Skeletal muscle tissue (tissue), 4 donors: ENCODE measurements around the gene CDK6. TPM values are rescaled to one million over a fixed set of nuclear protein-coding genes. Genes with fewer than 3 reads are reported as not detected.
"Not testable (repeated sequence)": the region's sequence is repeated elsewhere in the genome, so short reads cannot be mapped to it uniquely, and the experiment has no call there.

Experiments
- H3K27ac ChIP-seq: one replicate; pipeline ENCODE4 v1.7.0; 2013; ENCODE audit warnings: mild to moderate bottlenecking, low read depth, low read length, inconsistent platforms
- H3K27me3 ChIP-seq, 3 donors: one replicate each; pipeline ENCODE4 v1.7.0; 2013; ENCODE audit warnings: low read length in 3 of 3; ENCODE audit not compliant: control insufficient read depth in 3 of 3, insufficient read depth in 3 of 3
- H3K36me3 ChIP-seq, 3 donors: one replicate each; pipeline ENCODE4 v1.7.0; 2013; ENCODE audit warnings: low read length in 3 of 3; ENCODE audit not compliant: control insufficient read depth in 3 of 3, insufficient read depth in 3 of 3
- H3K4me1 ChIP-seq, 3 donors: one replicate each; pipeline ENCODE4 v1.7.0; 2013; ENCODE audit warnings: low read length in 3 of 3, mild to moderate bottlenecking in 3 of 3; ENCODE audit not compliant: control insufficient read depth in 3 of 3, insufficient read depth in 3 of 3
- H3K4me3 ChIP-seq, 3 donors: one replicate each; pipeline ENCODE4 v1.7.0; 2013; ENCODE audit warnings: low read length in 3 of 3
- H3K9ac ChIP-seq, 3 donors: one replicate each; pipeline ENCODE4 v1.7.0; 2013; ENCODE audit warnings: low read length in 3 of 3, mild to moderate bottlenecking in 3 of 3, moderate library complexity in 2 of 3, low read depth in 1 of 3
- H3K9me3 ChIP-seq, 3 donors: one replicate each; pipeline ENCODE4 v1.7.0; 2013; ENCODE audit warnings: low read length in 3 of 3; ENCODE audit not compliant: control insufficient read depth in 3 of 3
- total RNA-seq: library from RNA; depleted of rRNA; stranded (reverse); fragments of >200 nt; gene quantifications from one replicate; pipeline ENCODE4 v1.2.3, GENCODE V29; 2014
- donor health status: Osteomylitis.

CDK6 gene
- total RNA-seq, result 72.5 TPM

- Histone ChIP-seq H3K27me3 (peaks cover 2 to 32% (median 30%) of the 10 kb centered on the region in 3 donors), H3K27ac (peak within 1 kb of the TSS; percentile 71), H3K4me1 (peaks cover 19 to 34% (median 20%) of the 10 kb centered on the region in 3 donors), H3K9ac (peak within 1 kb of the TSS; percentile 69 to 71 (median 69)), H3K36me3 (no peaks in the 10 kb centered on the region), H3K4me3 (peak within 1 kb of the TSS; percentile 85 to 93 (median 89)), H3K9me3 (no peaks in the 10 kb centered on the region)
Observed at GRCh38 chr7:92836489-92836999, at the start of gene CDK6. Gene CDK6 (minus strand): TSS chr7:92836573. CDS start chr7:92833323, 3,250 bp downstream.

- H3K9me3 ChIP-seq, H3K27ac ChIP-seq, H3K27me3 ChIP-seq, H3K4me3 ChIP-seq, H3K9ac ChIP-seq, H3K4me1 ChIP-seq, H3K36me3 ChIP-seq: not testable (repeated sequence)
Observed at GRCh38 chr7:92886039-92886438, 49.7 kb upstream of the CDK6 start.

- H3K4me1 ChIP-seq, result no peaks in the 10 kb centered on the region
- H3K9ac ChIP-seq, result no peak overlapping the region
- no peaks in the 10 kb centered on the region for H3K27me3 ChIP-seq
- no peak overlapping the region for H3K27ac ChIP-seq
- peaks cover 0 to 6% (median 3%) of the 10 kb centered on the region in 3 donors for H3K9me3 ChIP-seq
- H3K36me3 ChIP-seq, result no peaks in the 10 kb centered on the region
- no peak overlapping the region for H3K4me3 ChIP-seq
Observed at GRCh38 chr7:92884218-92884617, 47.8 kb upstream of the CDK6 start.

- no peaks in the 10 kb centered on the region for H3K36me3 ChIP-seq
- no peaks in the 10 kb centered on the region for H3K27me3 ChIP-seq
- no peak overlapping the region for H3K9ac ChIP-seq
- no peak overlapping the region for H3K27ac ChIP-seq
- peaks cover 0 to 6% (median 3%) of the 10 kb centered on the region in 3 donors for H3K9me3 ChIP-seq
- H3K4me3 ChIP-seq, result no peak overlapping the region
- H3K4me1 ChIP-seq, result no peaks in the 10 kb centered on the region
Observed at GRCh38 chr7:92882760-92883159, 46.4 kb upstream of the CDK6 start.

- Histone ChIP-seq H3K27me3 (no peaks in the 10 kb centered on the region), H3K9ac (no peak overlapping the region), H3K4me3 (no peak overlapping the region), H3K27ac (no peak overlapping the region), H3K9me3 (peaks cover 0 to 6% (median 3%) of the 10 kb centered on the region in 3 donors), H3K4me1 (no peaks in the 10 kb centered on the region), H3K36me3 (no peaks in the 10 kb centered on the region)
Observed at GRCh38 chr7:92881091-92881485, 44.7 kb upstream of the CDK6 start.

- H3K9ac ChIP-seq, result no peak overlapping the region
- no peak overlapping the region for H3K27ac ChIP-seq
- no peaks in the 10 kb centered on the region for H3K4me1 ChIP-seq
- no peak overlapping the region for H3K4me3 ChIP-seq
- H3K36me3 ChIP-seq, result no peaks in the 10 kb centered on the region
- H3K27me3 ChIP-seq, result no peaks in the 10 kb centered on the region
- H3K9me3 ChIP-seq, result peaks cover 0 to 6% (median 3%) of the 10 kb centered on the region in 3 donors
Observed at GRCh38 chr7:92880212-92881090, 44.1 kb upstream of the CDK6 start.

GRCh38 chr7:92877367-92877766 lies 41.0 kb upstream of the CDK6 start:
- no peaks in the 10 kb centered on the region for H3K27me3 ChIP-seq
- H3K4me3 ChIP-seq, result no peak overlapping the region
- no peak overlapping the region for H3K27ac ChIP-seq
- H3K9ac ChIP-seq, result no peak overlapping the region
- no peaks in the 10 kb centered on the region for H3K36me3 ChIP-seq
- peaks cover 0 to 4% (median 0%) of the 10 kb centered on the region in 3 donors for H3K4me1 ChIP-seq
- peaks cover 0 to 6% (median 3%) of the 10 kb centered on the region in 3 donors for H3K9me3 ChIP-seq

- peaks cover 0 to 4% (median 0%) of the 10 kb centered on the region in 3 donors for H3K4me1 ChIP-seq
- no peaks in the 10 kb centered on the region for H3K36me3 ChIP-seq
- H3K9ac ChIP-seq, result no peak overlapping the region
- H3K27me3 ChIP-seq, result no peaks in the 10 kb centered on the region
- H3K9me3 ChIP-seq, result peaks cover 0 to 6% (median 3%) of the 10 kb centered on the region in 3 donors
- no peak overlapping the region for H3K4me3 ChIP-seq
- no peak overlapping the region for H3K27ac ChIP-seq
Observed at GRCh38 chr7:92876836-92877235, 40.5 kb upstream of the CDK6 start.

GRCh38 chr7:92875719-92876118 lies 39.3 kb upstream of the CDK6 start:
- no peaks in the 10 kb centered on the region for H3K36me3 ChIP-seq
- H3K9ac ChIP-seq, result no peak overlapping the region
- no peak overlapping the region for H3K27ac ChIP-seq
- peaks cover 0 to 4% (median 0%) of the 10 kb centered on the region in 3 donors for H3K4me1 ChIP-seq
- H3K27me3 ChIP-seq, result no peaks in the 10 kb centered on the region
- peaks cover 0 to 3% (median 0%) of the 10 kb centered on the region in 3 donors for H3K9me3 ChIP-seq
- no peak overlapping the region for H3K4me3 ChIP-seq

- H3K36me3 ChIP-seq, result no peaks in the 10 kb centered on the region
- peaks cover 0 to 4% (median 0%) of the 10 kb centered on the region in 3 donors for H3K4me1 ChIP-seq
- no peaks in the 10 kb centered on the region for H3K9me3 ChIP-seq
- no peak overlapping the region for H3K4me3 ChIP-seq
- no peak overlapping the region for H3K9ac ChIP-seq
- H3K27me3 ChIP-seq, result no peaks in the 10 kb centered on the region
- no peak overlapping the region for H3K27ac ChIP-seq
Observed at GRCh38 chr7:92875173-92875572, 38.8 kb upstream of the CDK6 start.
